Erythroblast (primary cell): ENCODE results near the gene ATP9A.

Experiments
- GATA1 ChIP-seq: IDR thresholded peaks from 2 replicates; pipeline ENCODE4 v1.6.1; 2011; ENCODE audit warnings: low read depth, mild to moderate bottlenecking, control low read depth, low read length, moderate library complexity
- POLR2A ChIP-seq: IDR thresholded peaks from 2 replicates; pipeline ENCODE4 v1.6.1; 2011; ENCODE audit warnings: mild to moderate bottlenecking, low read length

DNA sequence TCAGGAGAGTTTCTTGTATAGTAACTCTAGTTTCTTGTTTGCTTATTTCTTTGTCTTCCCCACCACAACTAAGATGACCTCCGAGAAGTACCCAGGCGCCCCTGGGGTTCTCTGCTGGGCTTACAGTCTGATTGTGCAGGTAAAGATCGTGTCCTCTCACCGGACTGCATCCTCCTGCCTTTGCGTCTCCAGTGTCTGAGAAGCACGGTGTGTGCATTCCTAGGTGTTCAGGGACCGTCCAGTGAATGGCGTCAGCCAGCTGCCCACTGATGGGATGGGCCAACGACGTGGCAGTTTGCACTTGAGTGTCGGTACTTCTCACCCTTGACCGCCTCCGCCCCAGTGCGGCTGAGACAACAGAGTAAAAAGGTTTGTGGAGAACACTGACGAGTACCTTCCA lies 169.6 kb downstream of the ATP9A start:
- no peak for TF ChIP-seq POLR2A
- no peak for TF ChIP-seq GATA1
